Left ventricle myocardium inferior (tissue), 1 donor: ENCODE measurements around the gene ITSN2. TPM values are rescaled to one million over a fixed set of nuclear protein-coding genes. Genes with fewer than 3 reads are reported as not detected.

ENCODE experiments used
- DNase-seq: peaks from one replicate; pipeline ENCODE4 v3.0.0-alpha.2; 2020
- H3K27ac ChIP-seq: fragments of 200-600 bp; replicated peaks from 2 replicates; pipeline ENCODE4 v1.8.0; 2021
- H3K27me3 ChIP-seq: fragments of 200-600 bp; 2 replicates; pipeline ENCODE4 v1.8.0; 2021; ENCODE audit warnings: low read depth
- H3K36me3 ChIP-seq: fragments of 200-600 bp; 2 replicates; pipeline ENCODE4 v1.8.0; 2021
- H3K4me1 ChIP-seq: fragments of 200-600 bp; 2 replicates; pipeline ENCODE4 v1.8.0; 2021
- H3K4me3 ChIP-seq: fragments of 200-600 bp; 2 replicates; pipeline ENCODE4 v1.8.0; 2021; ENCODE audit warnings: mild to moderate bottlenecking, moderate library complexity
- H3K9me3 ChIP-seq: fragments of 200-600 bp; replicated peaks from 2 replicates; pipeline ENCODE4 v1.8.0; 2021
- CTCF ChIP-seq: fragments of 200-600 bp; IDR thresholded peaks from 2 replicates; pipeline ENCODE4 v1.8.0; 2021; ENCODE audit warnings: antibody characterized with exemption, mild to moderate bottlenecking, borderline replicate concordance
- intact Hi-C: fragments of 100-400 bp; cut with micrococcal nuclease; formaldehyde crosslinking; loops from one replicate; pipeline ENCODE4 v1.11.0; 2022
- total RNA-seq: library from RNA; stranded (reverse); fragmentation: NEBNext Ultra II Directional; extraction: Animal tissue kit (Norgen Biotek cat#: 25700); gene quantifications from one replicate; pipeline ENCODE4 v1.2.1, GENCODE V29; 2021
- donor health status: DM: no; HTN: yes; CAD: no; lungs with severe emphysema.

ITSN2 gene
- total RNA-seq, 1 donor from 2014 or later, result 24.4 TPM

DNA sequence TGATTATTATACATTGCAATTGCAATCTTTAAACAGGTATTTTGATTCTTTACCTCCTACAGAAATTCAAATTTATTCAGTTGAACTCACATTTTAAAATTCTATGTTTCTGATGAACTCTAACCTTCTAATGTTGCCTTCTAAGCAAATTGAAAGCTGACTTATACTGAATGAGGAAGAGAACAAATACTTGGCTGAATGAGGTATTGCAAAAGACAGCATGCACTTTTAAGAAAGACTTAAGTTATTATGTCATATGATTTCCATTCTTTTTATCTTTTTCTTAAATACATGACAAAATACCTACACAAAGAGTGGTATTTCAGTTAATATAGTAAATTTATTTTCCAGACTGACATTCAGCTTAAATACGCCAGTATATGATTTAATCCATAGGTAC, 120.8 kb downstream of the ITSN2 start:
- Histone ChIP-seq H3K9me3 (no peaks in the 10 kb centered on the region), H3K4me3 (no peak overlapping the region), H3K27ac (no peak overlapping the region), H3K27me3 (no peaks in the 10 kb centered on the region), H3K36me3 (peaks cover 28% of the 10 kb centered on the region), H3K4me1 (peaks cover 6% of the 10 kb centered on the region)
- no peak for TF ChIP-seq CTCF
- intact Hi-C loops, result no loop called here
- no peak for DNase-seq

DNA sequence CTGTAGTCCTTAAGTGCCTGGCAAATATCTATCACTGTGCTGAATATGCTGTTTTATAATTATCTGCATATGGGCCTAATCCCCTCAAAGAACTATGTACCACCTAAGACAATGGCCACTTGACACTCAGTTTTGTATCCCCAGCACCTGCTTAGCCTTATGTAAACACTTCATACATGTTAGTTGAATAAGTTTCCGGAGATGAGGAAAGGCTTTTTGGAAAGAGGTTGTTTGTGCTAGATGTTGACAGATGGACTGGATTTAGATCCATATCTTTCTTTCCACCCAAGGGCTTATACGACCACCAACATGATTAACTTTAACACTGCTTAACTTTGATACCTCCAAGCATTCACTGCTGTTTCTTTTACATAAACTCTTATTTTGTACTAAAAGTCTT, 122.2 kb downstream of the ITSN2 start:
- no peaks in the 10 kb centered on the region for H3K27me3 ChIP-seq
- DNase-seq, result no peak
- peaks cover 6% of the 10 kb centered on the region for H3K4me1 ChIP-seq
- H3K4me3 ChIP-seq, result no peak overlapping the region
- no peak for TF ChIP-seq CTCF
- no peak overlapping the region for H3K27ac ChIP-seq
- peaks cover 16% of the 10 kb centered on the region for H3K36me3 ChIP-seq
- intact Hi-C loops, result no loop called here
- H3K9me3 ChIP-seq, result no peaks in the 10 kb centered on the region

DNA sequence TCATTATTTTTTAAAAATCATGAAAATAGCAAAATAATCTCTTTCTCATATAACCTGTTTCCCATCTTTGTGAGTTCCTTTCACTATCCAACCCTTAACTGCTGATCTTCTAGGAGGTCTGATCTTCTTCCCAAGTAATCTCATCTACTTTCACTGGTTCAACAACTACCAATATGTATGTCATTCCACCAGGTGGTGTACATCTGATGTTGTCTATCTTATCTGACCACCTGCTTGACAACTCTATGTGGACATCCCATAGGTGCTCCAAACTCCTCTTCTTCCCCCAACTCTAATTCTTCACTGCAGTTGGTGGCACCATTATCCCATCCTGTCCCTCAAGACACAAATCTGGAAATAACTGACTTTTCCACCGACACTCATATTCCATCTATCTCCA, 123.0 kb downstream of the ITSN2 start:
- Histone ChIP-seq H3K4me1 (peaks cover 6% of the 10 kb centered on the region), H3K36me3 (peaks cover 15% of the 10 kb centered on the region), H3K4me3 (no peak overlapping the region), H3K9me3 (no peaks in the 10 kb centered on the region), H3K27ac (no peak overlapping the region), H3K27me3 (no peaks in the 10 kb centered on the region)
- intact Hi-C loops, result no loop called here
- no peak for TF ChIP-seq CTCF
- no peak for DNase-seq

- Histone ChIP-seq H3K4me3 (no peak overlapping the region), H3K4me1 (no peaks in the 10 kb centered on the region), H3K27ac (no peak overlapping the region), H3K9me3 (no peaks in the 10 kb centered on the region), H3K36me3 (peaks cover 4% of the 10 kb centered on the region), H3K27me3 (no peaks in the 10 kb centered on the region)
- no peak for TF ChIP-seq CTCF
- intact Hi-C loops, result no loop called here
- no peak for DNase-seq
Observed at GRCh38 chr2:24233321-24233720, 127.0 kb downstream of the ITSN2 start.

DNA sequence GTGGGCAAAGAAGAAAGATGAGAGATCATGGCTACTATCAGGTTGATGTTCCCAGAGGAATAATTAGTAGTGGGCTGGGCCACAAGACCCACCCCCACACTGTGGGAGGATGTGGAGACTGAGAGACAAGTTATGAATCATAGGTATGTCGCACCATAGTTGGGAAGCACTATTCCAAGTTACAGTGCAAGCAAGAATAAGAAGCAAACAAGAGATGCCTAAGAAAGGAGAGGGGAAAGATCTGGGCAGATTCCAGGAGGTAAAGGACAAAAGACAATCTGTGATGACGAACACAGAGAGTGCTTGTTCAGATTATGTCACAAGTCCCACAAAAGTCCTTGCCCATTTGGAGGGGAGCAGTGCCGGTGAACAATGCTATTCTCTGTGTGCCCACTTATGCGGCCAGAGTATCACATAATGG, 128.9 kb downstream of the ITSN2 start:
- H3K4me3 ChIP-seq, result no peak overlapping the region
- no peak for DNase-seq
- TF ChIP-seq CTCF, result no peak
- H3K27me3 ChIP-seq, result no peaks in the 10 kb centered on the region
- no peaks in the 10 kb centered on the region for H3K4me1 ChIP-seq
- H3K9me3 ChIP-seq, result no peaks in the 10 kb centered on the region
- no peak overlapping the region for H3K27ac ChIP-seq
- peaks cover 4% of the 10 kb centered on the region for H3K36me3 ChIP-seq
- intact Hi-C loops, result no loop called here

DNA sequence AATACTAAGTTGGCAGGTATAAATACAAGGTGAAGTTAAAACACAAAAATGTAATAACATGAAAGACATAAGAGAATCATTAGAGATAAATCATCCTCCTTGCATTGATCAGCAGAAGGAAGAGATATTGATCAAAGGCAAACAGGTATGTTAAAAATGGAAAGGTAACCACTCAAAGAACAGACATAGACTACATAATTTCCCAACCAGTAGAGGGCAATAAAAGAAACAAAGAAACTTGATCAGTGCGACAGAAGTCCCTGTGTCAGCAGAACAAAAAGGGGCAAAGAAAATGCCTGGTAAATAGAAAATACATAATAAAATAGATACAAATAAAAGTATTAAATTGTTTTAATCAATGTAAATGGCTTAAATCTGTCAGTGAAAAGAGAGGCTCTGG, 131.9 kb downstream of the ITSN2 start:
- no peak for DNase-seq
- Histone ChIP-seq H3K4me1 (no peaks in the 10 kb centered on the region), H3K36me3 (peaks cover 11% of the 10 kb centered on the region), H3K27me3 (no peaks in the 10 kb centered on the region), H3K4me3 (no peak overlapping the region), H3K27ac (no peak overlapping the region), H3K9me3 (no peaks in the 10 kb centered on the region)
- TF ChIP-seq CTCF, result peak; percentile 54
- intact Hi-C loops, result loop anchor here (10.0 kb wide), 1 partner anchor 156 kb away; no protein-coding TSS in a partner anchor
